NCI-H510A treated with DMSO at 0.1 percent for 48 hours (cell line): Measurements from ENCODE around the gene PRMT7.

Source experiments
- DNase-seq: peaks from one replicate; lab custom pipeline; 2025; lab: John Stamatoyannopoulos, UW

PRMT7 gene, protein sequence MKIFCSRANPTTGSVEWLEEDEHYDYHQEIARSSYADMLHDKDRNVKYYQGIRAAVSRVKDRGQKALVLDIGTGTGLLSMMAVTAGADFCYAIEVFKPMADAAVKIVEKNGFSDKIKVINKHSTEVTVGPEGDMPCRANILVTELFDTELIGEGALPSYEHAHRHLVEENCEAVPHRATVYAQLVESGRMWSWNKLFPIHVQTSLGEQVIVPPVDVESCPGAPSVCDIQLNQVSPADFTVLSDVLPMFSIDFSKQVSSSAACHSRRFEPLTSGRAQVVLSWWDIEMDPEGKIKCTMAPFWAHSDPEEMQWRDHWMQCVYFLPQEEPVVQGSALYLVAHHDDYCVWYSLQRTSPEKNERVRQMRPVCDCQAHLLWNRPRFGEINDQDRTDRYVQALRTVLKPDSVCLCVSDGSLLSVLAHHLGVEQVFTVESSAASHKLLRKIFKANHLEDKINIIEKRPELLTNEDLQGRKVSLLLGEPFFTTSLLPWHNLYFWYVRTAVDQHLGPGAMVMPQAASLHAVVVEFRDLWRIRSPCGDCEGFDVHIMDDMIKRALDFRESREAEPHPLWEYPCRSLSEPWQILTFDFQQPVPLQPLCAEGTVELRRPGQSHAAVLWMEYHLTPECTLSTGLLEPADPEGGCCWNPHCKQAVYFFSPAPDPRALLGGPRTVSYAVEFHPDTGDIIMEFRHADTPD

DNA sequence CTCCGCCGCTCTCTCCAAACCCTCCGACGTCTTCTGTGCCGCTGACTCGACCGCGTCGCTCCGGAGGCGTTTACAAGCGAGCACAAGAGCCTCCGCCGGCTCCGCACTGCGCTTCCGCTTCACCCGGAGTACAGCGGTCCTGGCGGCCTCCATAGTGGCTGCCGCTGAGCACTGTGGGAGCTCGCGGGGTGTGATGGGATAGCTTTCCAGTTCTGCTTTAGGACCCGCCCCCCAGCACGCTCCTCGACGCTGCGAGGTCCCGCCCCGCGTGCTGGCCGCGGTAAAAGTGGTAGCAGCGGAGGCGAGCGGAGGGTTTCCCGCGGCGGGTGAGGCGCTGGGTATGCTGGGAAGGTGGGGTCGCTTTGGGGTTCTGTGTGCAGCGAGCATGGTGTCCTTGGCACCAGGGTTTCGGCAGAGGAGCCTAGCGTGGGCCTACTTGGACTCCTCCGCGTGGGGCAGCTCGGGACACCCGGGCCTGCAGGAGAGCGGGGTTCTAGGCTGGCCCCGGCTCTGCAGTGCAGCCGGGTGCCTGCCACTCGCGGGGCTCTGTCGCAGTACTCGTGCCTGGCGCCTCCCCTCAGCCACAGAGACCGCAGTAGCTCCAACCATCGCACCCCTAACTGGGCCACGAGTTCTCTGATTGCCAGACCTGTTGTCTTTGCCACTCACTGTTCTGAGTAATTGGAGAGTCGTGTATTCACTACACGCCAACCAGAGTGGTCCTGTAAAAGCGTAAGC, at the start of gene PRMT7, which contains the start of gene SLC7A6OS:
PRMT7 (plus strand) TSS at position 246 of the 738 bp plus-strand sequence. CDS start 4,961 bp downstream, outside the sequence.
SLC7A6OS (minus strand) TSS at position 173 of the 738 bp plus-strand sequence; CDS start at position 153, 20 bp downstream.
- DNase-seq, result peak; percentile 92

- no peak for DNase-seq
Observed at GRCh38 chr16:68263559-68264127, 47.2 kb upstream of the PRMT7 start.

DNA sequence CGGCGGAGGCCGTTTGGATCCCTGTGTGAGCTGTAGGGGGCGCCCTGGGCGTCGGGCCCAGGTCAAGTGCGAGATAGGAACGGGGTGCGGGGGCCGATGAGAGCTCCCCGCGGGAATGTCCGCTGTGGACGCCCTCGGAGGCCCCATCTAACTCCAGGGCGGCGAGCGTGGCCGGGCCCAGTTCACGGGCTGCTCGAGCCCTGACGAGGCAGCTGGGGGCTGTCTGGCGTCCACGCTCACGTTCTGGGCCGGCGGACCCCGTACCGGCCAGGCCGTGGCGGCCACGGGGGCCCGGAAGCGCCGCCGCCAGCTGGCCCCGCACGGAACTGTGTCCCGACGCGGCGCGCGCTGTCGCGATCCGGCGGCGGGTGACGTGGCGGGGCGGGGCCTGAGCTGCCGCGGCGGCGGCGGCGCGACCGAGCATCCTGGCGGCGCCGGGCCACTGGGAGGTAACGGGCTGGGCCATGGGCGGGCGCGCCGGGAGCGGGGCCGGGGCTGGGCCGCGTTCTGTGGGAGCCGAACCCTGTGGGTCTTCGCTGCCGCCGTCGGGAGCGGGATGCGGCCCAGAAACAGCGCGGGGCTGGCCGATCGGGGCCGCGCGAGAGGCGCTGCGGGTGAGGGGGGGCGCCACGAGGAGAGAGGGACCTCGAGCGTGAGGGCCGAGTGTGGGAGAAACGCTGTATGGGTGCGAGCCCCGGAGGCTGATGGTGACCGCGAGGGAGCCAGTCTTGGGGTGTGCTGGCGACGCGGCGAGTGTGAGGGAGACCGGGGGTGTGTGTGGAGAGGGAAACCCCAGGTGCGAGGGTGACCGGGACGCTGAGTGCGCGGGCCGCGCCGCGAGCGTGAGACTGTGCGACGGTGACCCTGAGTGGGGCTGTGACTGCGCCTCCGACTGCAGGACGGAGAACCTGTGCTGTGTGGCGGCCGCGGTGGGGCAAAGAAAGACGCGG, 46.4 kb upstream of the PRMT7 start, which contains the start of gene SLC7A6:
SLC7A6 (plus strand) TSS at position 399 of the 950 bp plus-strand sequence. CDS start 10,201 bp downstream, outside the sequence.
- DNase-seq, result peak; percentile 32

DNA sequence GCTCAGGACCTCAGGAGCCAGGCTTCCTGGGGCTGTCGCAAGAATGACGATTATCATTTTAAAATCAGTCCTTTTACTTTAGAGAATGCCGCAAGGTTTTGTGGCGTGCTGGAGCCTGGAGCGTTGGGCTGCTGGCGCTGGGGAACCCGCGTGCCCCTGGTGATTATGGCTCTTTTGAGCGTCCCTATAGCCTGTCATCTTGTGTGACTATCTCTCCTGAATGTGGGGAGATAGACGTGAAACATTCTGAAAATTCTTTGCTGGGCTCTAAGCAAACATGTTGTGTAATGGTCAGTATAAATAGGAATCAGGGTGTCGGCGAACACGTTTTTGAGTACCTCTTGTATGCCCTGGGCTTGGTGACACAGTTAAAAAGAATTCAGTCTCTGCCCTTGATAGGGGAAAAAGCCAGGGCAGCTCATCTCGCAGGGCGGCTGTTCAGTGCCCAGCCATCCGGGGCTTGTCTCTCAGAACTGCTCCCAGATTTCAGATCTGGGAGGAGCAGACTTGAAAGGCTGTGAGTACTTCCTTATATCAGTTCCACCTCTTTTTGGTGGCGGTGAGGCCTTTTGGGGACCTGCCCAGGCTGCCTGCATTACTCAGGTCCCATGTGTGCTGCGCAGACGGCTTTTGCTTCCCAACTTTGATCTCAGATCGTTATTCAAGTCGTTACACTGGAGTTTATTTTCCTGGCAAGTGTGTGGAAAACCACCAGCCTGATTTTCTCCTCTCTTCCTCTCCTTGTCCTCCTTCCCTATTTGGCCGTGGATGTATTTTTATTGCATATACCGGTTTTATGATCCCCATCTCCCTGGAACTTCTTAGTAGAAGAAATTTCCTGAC, 45.5 kb upstream of the PRMT7 start:
- DNase-seq, result no peak

DNA sequence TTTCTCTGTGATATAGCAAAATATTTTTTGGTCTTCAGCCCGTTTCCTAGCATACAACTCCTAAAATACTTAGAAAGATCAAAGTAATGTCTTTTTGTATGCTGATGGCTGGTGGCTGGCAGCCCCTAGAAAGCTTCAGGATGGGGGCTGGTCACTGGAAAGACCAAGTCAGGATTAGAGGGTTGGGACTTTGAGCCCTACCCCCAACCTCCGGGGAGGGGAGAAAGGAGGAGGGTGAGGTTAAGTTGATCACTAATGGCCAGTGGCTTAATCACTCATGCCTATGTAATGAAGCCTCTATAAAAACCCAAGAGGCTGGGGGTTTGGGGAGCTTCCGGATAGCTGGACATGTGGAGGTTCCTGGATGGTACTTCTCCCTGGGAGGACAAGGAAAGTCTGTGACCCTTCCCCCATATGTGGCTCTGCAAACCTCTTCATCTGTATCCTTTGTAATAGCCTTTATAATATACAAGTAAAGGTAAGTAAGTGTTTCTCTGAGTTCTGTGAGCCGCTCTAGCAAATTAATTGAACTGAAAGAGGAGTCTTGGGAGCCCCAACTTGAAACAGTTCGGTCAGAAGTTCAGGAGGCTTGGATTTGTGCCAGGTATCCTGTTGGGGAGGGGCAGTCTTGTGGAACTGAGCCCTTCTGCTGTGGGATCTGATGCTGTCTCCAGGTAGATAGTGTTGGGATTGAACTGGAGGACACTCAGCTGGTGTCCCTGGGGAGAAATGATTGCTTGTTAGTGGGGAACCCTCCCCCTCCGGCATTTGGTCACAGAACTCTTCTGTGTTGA, 43.0 kb upstream of the PRMT7 start:
- DNase-seq, result peak; percentile 31

DNA sequence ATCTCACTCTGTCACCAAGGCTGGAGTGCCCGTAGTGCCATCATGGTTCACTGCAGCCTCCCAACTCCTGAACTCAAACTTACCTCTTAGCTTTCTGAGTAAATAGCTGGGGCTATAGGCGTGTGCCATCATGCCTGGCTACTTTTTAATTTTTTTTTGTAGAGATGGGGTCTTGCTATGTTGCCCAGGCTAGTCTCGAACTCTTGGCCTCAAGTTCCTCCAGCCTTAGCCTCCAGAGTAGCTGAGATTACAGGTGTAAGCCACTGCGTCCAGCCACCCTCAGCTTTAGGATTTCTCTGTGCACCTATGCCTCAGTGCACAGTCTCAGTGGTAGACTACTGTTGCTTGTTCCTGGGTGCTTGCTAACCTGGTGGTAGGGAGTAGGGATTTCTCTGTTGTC, 41.0 kb upstream of the PRMT7 start:
- DNase-seq, result no peak

GRCh38 chr16:68270353-68270752, 40.5 kb upstream of the PRMT7 start:
- no peak for DNase-seq

- DNase-seq, result peak; percentile 77
Observed at GRCh38 chr16:68272507-68273209, 38.2 kb upstream of the PRMT7 start.

- DNase-seq, result no peak
Observed at GRCh38 chr16:68273459-68273858, 37.4 kb upstream of the PRMT7 start.

DNA sequence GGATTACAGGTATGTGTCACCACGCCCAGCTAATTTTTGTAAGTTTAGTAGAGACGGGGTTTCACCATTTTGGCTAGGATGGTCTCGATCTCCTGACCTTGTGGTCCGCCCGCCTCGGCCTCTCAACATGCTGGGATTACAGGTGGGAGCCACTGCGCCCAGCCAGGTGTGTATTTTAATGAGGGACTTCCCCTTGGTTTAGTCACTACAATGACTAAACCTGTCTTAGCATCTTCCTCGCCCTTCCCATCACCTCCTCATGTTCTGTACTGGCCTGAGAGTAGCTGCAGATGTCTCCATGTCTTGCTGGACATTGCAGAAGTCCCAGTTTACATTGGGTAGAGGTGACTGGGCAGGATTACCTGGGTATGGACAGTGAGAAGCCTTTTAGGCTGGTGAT, 36.9 kb upstream of the PRMT7 start:
- no peak for DNase-seq

DNA sequence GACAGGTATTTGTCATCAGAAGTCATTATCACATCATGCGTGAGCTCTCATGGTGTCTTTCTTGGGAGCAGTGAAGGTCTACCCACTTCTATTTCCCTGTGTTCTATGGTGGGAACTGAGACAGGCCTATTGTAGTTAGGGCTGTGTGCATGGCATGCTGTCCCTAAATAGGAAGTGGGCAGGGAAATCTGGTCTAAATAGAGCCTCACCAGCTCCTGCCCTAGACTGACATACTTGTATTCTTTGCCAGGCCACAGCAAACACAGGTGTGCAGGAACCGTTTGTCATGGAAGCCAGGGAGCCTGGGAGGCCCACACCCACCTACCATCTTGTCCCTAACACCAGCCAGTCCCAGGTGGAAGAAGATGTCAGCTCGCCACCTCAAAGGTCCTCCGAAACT, 36.4 kb upstream of the PRMT7 start:
- DNase-seq, result no peak

GRCh38 chr16:68275611-68276191, 35.1 kb upstream of the PRMT7 start:
- peak; percentile 45 for DNase-seq

DNA sequence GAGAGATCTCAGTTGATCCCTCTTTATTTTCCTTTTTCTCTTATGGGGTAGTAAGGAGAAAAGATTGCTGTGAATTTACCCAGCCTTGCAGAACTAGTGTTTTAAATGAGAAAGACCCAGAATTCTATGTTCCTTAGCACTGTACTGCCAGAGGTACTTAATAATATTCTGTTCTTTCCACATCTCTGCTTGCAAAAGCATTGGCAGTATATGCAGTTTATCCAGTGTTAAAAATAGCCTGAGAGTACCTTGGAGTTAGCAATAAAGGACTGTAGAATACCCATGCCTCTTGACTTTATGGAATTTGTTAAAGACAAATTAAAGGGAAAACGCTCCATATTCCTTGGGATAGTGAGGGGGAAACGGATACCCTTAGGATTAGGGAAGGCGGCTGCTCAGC, 34.6 kb upstream of the PRMT7 start:
- DNase-seq, result no peak

GRCh38 chr16:68279726-68280558, 30.9 kb upstream of the PRMT7 start:
- no peak for DNase-seq

- DNase-seq, result no peak
Observed at GRCh38 chr16:68281368-68282063, 29.3 kb upstream of the PRMT7 start.

DNA sequence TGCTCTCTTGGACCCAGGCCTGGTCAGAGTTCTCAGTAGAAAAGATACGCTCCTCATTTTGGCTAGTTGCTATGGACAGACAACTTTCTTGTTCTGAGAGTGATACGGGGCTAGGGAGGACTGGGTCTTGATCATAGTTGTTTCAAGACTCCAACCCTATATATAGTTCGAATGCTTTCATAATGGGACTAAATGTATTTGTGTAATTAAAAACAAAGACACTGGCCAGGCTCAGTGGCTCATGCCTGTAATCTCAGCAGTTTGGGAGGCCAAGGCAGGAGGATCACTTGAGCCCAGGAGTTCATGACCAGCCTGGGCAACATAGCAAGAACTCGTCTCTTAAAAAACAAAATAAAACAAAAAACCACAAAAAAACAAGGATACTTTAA, 28.8 kb upstream of the PRMT7 start:
- DNase-seq, result no peak

GRCh38 chr16:68283346-68283745, 27.5 kb upstream of the PRMT7 start:
- no peak for DNase-seq
